ENCODE measurements around the gene OR52B4.

DNA sequence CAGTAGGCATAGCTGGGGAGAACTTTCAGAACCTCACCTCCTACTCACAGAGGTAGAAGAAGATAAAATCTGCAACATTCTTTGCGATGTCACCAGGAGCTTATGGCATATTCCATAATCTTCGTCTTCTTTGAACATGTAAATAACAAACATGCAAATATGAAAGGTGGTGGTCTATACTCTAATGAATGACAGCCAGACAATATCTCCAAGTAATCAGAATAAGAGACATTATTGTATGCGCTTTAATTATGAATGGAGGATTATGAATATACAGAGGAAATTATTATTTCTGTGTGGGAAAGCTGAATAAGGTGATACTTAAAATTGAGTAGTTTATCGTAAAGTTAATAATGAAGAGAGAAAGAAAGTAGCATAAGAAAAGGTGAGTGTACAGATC is at the start of gene OR52B4:
- TF ChIP-seq POLR2AphosphoS5 (IDR thresholded peaks at IDR 0.05) (no peak), CTCF (IDR thresholded peaks at IDR 0.05; ENCODE audit: poor library complexity, severe bottlenecking) (no peak)
